ENCODE results near the gene MAP3K20. TPM values are rescaled to one million over a fixed set of nuclear protein-coding genes. Genes with fewer than 3 reads are reported as not detected.

The MAP3K20 gene
- total RNA-seq, 3 donors from 2014 or later: 34.8 to 67.0 (median 42.9) TPM

DNA sequence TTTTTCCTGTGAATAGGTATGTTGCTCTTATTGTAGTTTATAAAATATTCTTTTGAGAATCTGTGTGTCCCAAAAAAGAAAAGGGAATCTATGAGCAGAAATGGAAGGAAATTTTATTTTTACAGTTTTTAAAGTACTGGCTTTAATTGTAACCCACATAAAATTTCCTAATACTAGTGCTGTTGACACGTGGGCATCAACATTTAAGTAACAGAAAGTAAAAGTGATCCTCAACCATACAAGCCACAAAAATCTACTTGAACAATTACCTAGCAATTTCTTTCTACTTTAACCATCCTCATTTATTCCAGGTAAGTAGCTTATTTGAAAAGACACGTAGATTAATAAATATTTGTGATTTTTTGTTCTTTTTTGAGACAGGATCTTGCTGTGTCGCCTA lies 62.0 kb downstream of the MAP3K20 start:
- Histone ChIP-seq H3K9me3 (no peaks in the 10 kb centered on the region), H3K27me3 (no peaks in the 10 kb centered on the region), H3K27ac (no peak overlapping the region), H3K36me3 (no peaks in the 10 kb centered on the region), H3K4me3 (no peak overlapping the region), H3K4me1 (no peaks in the 10 kb centered on the region)
- no peak for DNase-seq (ENCODE audit: low spot score in 2 of 2)
- intact Hi-C loops (cut with DNase I; ENCODE audit: low total_unique reads): no loop called here
- TF ChIP-seq, protein P1, sequence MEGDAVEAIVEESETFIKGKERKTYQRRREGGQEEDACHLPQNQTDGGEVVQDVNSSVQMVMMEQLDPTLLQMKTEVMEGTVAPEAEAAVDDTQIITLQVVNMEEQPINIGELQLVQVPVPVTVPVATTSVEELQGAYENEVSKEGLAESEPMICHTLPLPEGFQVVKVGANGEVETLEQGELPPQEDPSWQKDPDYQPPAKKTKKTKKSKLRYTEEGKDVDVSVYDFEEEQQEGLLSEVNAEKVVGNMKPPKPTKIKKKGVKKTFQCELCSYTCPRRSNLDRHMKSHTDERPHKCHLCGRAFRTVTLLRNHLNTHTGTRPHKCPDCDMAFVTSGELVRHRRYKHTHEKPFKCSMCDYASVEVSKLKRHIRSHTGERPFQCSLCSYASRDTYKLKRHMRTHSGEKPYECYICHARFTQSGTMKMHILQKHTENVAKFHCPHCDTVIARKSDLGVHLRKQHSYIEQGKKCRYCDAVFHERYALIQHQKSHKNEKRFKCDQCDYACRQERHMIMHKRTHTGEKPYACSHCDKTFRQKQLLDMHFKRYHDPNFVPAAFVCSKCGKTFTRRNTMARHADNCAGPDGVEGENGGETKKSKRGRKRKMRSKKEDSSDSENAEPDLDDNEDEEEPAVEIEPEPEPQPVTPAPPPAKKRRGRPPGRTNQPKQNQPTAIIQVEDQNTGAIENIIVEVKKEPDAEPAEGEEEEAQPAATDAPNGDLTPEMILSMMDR (IDR thresholded peaks at IDR 0.05): no peak
- no peak for TF ChIP-seq POLR2A (IDR thresholded peaks at IDR 0.05)
- no peak for TF ChIP-seq POLR2AphosphoS5 (IDR thresholded peaks at IDR 0.05)

- TF ChIP-seq POLR2A (IDR thresholded peaks at IDR 0.05): no peak
- Histone ChIP-seq H3K4me3 (no peak overlapping the region), H3K9me3 (no peaks in the 10 kb centered on the region), H3K4me1 (no peaks in the 10 kb centered on the region), H3K27ac (no peak overlapping the region), H3K36me3 (no peaks in the 10 kb centered on the region), H3K27me3 (no peaks in the 10 kb centered on the region)
- no peak for DNase-seq (ENCODE audit: low spot score in 2 of 2)
- intact Hi-C loops (cut with DNase I; ENCODE audit: low total_unique reads): no loop called here
Observed at GRCh38 chr2:173138962-173139361, 63.3 kb downstream of the MAP3K20 start.

GRCh38 chr2:173141666-173142065 lies 66.0 kb downstream of the MAP3K20 start:
- no peak for DNase-seq (ENCODE audit: low spot score in 2 of 2)
- H3K4me1 ChIP-seq: no peaks in the 10 kb centered on the region
- H3K9me3 ChIP-seq: no peaks in the 10 kb centered on the region
- no peak overlapping the region for H3K27ac ChIP-seq
- no peaks in the 10 kb centered on the region for H3K36me3 ChIP-seq
- H3K27me3 ChIP-seq: no peaks in the 10 kb centered on the region
- TF ChIP-seq, protein P1 (IDR thresholded peaks at IDR 0.05): no peak
- TF ChIP-seq POLR2A (IDR thresholded peaks at IDR 0.05) (no peak), POLR2AphosphoS5 (IDR thresholded peaks at IDR 0.05) (no peak)
- no peak overlapping the region for H3K4me3 ChIP-seq
- intact Hi-C loops (cut with DNase I; ENCODE audit: low total_unique reads): no loop called here

DNA sequence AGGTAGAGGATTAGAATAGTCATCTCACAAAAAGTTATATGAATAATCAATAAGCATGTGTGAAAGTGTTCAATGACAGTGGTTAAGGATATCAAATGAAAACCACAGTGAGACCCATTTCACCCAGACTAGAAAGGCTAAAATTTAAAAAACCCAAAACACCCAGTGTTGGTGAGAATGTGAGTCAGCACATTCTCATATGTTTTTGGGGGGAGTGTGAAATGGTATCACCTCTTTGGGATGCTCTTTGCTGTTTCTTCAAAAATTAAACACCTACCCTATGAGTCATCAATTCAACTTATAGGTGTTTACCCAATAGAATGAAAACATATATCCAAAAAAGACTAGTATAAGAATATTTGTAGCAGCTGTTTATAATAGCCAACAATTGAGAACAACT lies 69.8 kb downstream of the MAP3K20 start:
- no peak for DNase-seq (ENCODE audit: low spot score in 2 of 2)
- intact Hi-C loops (cut with DNase I; ENCODE audit: low total_unique reads): no loop called here
- no peak overlapping the region for H3K4me3 ChIP-seq
- no peaks in the 10 kb centered on the region for H3K9me3 ChIP-seq
- TF ChIP-seq POLR2A (IDR thresholded peaks at IDR 0.05) (no peak), POLR2AphosphoS5 (IDR thresholded peaks at IDR 0.05) (no peak)
- TF ChIP-seq, protein P1 (IDR thresholded peaks at IDR 0.05): no peak
- H3K36me3 ChIP-seq: no peaks in the 10 kb centered on the region
- no peak overlapping the region for H3K27ac ChIP-seq
- no peaks in the 10 kb centered on the region for H3K27me3 ChIP-seq
- H3K4me1 ChIP-seq: no peaks in the 10 kb centered on the region

DNA sequence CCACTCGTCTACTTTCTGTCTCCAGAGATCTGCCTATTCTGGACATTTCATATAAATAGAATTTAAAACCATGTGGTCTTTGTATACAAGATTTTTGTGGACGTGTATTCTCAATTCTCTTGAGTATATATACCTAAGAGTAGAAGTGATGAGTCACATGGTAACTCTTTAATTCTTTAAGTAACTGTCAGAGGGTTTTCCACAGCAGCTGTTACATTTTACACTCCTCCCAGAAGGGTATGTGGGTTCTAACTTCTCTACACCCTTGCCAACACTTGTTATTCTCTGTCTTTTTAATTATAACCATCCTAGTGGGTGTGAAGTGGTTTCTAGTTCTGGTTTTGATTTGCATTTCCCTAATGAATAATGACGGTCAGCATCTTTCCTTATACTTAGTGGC lies 70.9 kb downstream of the MAP3K20 start:
- Histone ChIP-seq H3K9me3 (no peaks in the 10 kb centered on the region), H3K4me1 (no peaks in the 10 kb centered on the region), H3K27ac (no peak overlapping the region), H3K4me3 (no peak overlapping the region), H3K36me3 (no peaks in the 10 kb centered on the region), H3K27me3 (no peaks in the 10 kb centered on the region)
- intact Hi-C loops (cut with DNase I; ENCODE audit: low total_unique reads): no loop called here
- no peak for TF ChIP-seq POLR2A (IDR thresholded peaks at IDR 0.05)
- TF ChIP-seq, protein P1 (IDR thresholded peaks at IDR 0.05): no peak
- no peak for TF ChIP-seq POLR2AphosphoS5 (IDR thresholded peaks at IDR 0.05)
- DNase-seq (ENCODE audit: low spot score in 2 of 2): no peak

GRCh38 chr2:173148520-173148919 lies 72.9 kb downstream of the MAP3K20 start:
- intact Hi-C loops (cut with DNase I; ENCODE audit: low total_unique reads): no loop called here
- H3K4me1 ChIP-seq: no peaks in the 10 kb centered on the region

More at GRCh38 chr2:173148520-173148919, 72.9 kb downstream of the MAP3K20 start:
- no peaks in the 10 kb centered on the region for H3K27me3 ChIP-seq
- DNase-seq (ENCODE audit: low spot score in 2 of 2): no peak
- no peaks in the 10 kb centered on the region for H3K9me3 ChIP-seq
- no peak for TF ChIP-seq POLR2AphosphoS5 (IDR thresholded peaks at IDR 0.05)
- TF ChIP-seq, protein P1 (IDR thresholded peaks at IDR 0.05): no peak
- TF ChIP-seq POLR2A (IDR thresholded peaks at IDR 0.05): no peak
- no peak overlapping the region for H3K4me3 ChIP-seq
- peak overlapping the region in 1 of 2 donors; percentile 67 for H3K27ac ChIP-seq
- H3K36me3 ChIP-seq: no peaks in the 10 kb centered on the region
